IMR-90 (cell line): ENCODE results near the gene PRKCE. TPM values are rescaled to one million over a fixed set of nuclear protein-coding genes. Genes with fewer than 3 reads are reported as not detected.

ENCODE experiments used
- ATAC-seq: fragments of 200-7000 bp; cut with Tn5 transposase; 2 replicates; pipeline ENCODE4 v1.9.1; 2020; ENCODE audit warnings: low read depth, mild to moderate bottlenecking, moderate library complexity
- BruUV-seq: library from RNA; stranded (reverse); fragments of 400-500 nt; replicated peaks from 2 replicates; lab custom pipeline; 2021; lab: Mats Ljungman, UMichigan
- CTCF ChIA-PET: fragments of 300-600 bp; formaldehyde crosslinking; extraction: SDS; loops from one replicate; lab custom pipeline; 2021; ENCODE audit warnings: antibody characterized with exemption; lab: Yijun Ruan, JAX
- POLR2A ChIA-PET: fragments of 300-600 bp; sonication (Branson Sonifier 250); formaldehyde crosslinking; loops from one replicate; lab custom pipeline; 2022; ENCODE audit warnings: antibody characterized with exemption; ENCODE audit not compliant: unreplicated experiment; lab: Charles Lee
- DNase-seq: peaks from one replicate; pipeline ENCODE4 v3.0.0; 2013
- H2AFZ ChIP-seq: replicated peaks from 2 replicates; pipeline ENCODE3; 2013; ENCODE audit warnings: low read length, mild to moderate bottlenecking; ENCODE audit not compliant: poor library complexity
- H2AK5ac ChIP-seq: 2 replicates; pipeline ENCODE4 v1.6.1; 2013; ENCODE audit warnings: low read depth, low read length, inconsistent platforms
- H2AK9ac ChIP-seq: replicated peaks from 2 replicates; pipeline ENCODE3; 2013; ENCODE audit warnings: mild to moderate bottlenecking, low read depth, low read length, moderate library complexity; ENCODE audit not compliant: poor library complexity
- H2BK120ac ChIP-seq: 2 replicates; pipeline ENCODE4 v1.6.1; 2013; ENCODE audit warnings: low read depth, low read length, inconsistent platforms
- H2BK15ac ChIP-seq: 3 replicates; pipeline ENCODE4 v1.6.1; 2013; ENCODE audit warnings: low read depth, low read length, inconsistent platforms
- H2BK20ac ChIP-seq: 2 replicates; pipeline ENCODE4 v1.6.1; 2013; ENCODE audit warnings: low read depth, mild to moderate bottlenecking, inconsistent platforms, low read length, moderate library complexity
- H2BK5ac ChIP-seq: 2 replicates; pipeline ENCODE4 v1.6.1; 2013; ENCODE audit warnings: mild to moderate bottlenecking, low read depth, low read length, inconsistent platforms; ENCODE audit not compliant: poor library complexity, severe bottlenecking
- H3K14ac ChIP-seq: replicated peaks from 2 replicates; pipeline ENCODE4 v1.6.1; 2013; ENCODE audit warnings: low read depth, low read length, inconsistent platforms
- H3K18ac ChIP-seq: 2 replicates; pipeline ENCODE4 v1.6.1; 2013; ENCODE audit warnings: low read depth, low read length, control low read depth
- H3K23ac ChIP-seq: 2 replicates; pipeline ENCODE4 v1.6.1; 2013; ENCODE audit warnings: low read depth, low read length, inconsistent platforms
- H3K27ac ChIP-seq: 2 replicates; pipeline ENCODE4 v1.5.1; 2013; ENCODE audit warnings: mild to moderate bottlenecking, control low read depth, low read length; ENCODE audit not compliant: insufficient read depth
- H3K27me3 ChIP-seq: 2 replicates; pipeline ENCODE4 v1.6.1; 2013; ENCODE audit warnings: low read length; ENCODE audit not compliant: control insufficient read depth, insufficient read depth
- H3K36me3 ChIP-seq: 2 replicates; pipeline ENCODE4 v1.6.1; 2013; ENCODE audit warnings: low read length, mixed read lengths; ENCODE audit not compliant: control insufficient read depth, insufficient read depth
- H3K4ac ChIP-seq: 2 replicates; pipeline ENCODE4 v1.6.1; 2013; ENCODE audit warnings: low read depth, low read length, inconsistent platforms
- H3K4me1 ChIP-seq: 2 replicates; pipeline ENCODE4 v1.6.1; 2013; ENCODE audit warnings: low read length, mixed read lengths; ENCODE audit not compliant: control insufficient read depth, insufficient read depth
- H3K4me2 ChIP-seq: 2 replicates; pipeline ENCODE4 v1.6.1; 2013; ENCODE audit warnings: low read depth, mild to moderate bottlenecking, control low read depth, low read length, moderate library complexity
- H3K4me3 ChIP-seq: 2 replicates; pipeline ENCODE4 v1.5.1; 2013; ENCODE audit warnings: low read depth, mild to moderate bottlenecking, control low read depth, low read length, moderate library complexity; ENCODE audit not compliant: insufficient read depth
- H3K56ac ChIP-seq: 2 replicates; pipeline ENCODE4 v1.6.1; 2013; ENCODE audit warnings: low read length, inconsistent platforms; ENCODE audit not compliant: insufficient read depth; ENCODE audit errors: extremely low read depth
- H3K79me1 ChIP-seq, 2 experiments: 2 replicates each; pipeline ENCODE4 v1.6.1; 2013; ENCODE audit warnings: low read length in 2 of 2, inconsistent platforms in 1 of 2, low read depth in 1 of 2
- H3K9ac ChIP-seq: 2 replicates; pipeline ENCODE4 v1.6.1; 2013; ENCODE audit warnings: low read depth, low read length, control low read depth
- H3K9me1 ChIP-seq: 2 replicates; pipeline ENCODE4 v1.6.1; 2013; ENCODE audit warnings: low read length, inconsistent platforms; ENCODE audit not compliant: insufficient read depth
- H3K9me3 ChIP-seq: 2 replicates; pipeline ENCODE4 v1.6.1; 2013; ENCODE audit warnings: low read length; ENCODE audit not compliant: control insufficient read depth, insufficient read depth
- H4K20me1 ChIP-seq: 2 replicates; pipeline ENCODE4 v1.6.1; 2013; ENCODE audit warnings: low read length, inconsistent platforms; ENCODE audit not compliant: insufficient read depth
- H4K5ac ChIP-seq: 2 replicates; pipeline ENCODE4 v1.6.1; 2013; ENCODE audit warnings: mild to moderate bottlenecking, low read depth, low read length, control low read depth
- H4K8ac ChIP-seq, 2 experiments: 2 replicates each; pipeline ENCODE4 v1.6.1; 2013; ENCODE audit warnings: low read depth in 2 of 2, low read length in 2 of 2, control low read depth in 1 of 2, inconsistent platforms in 1 of 2
- H4K91ac ChIP-seq: 2 replicates; pipeline ENCODE4 v1.6.1; 2013; ENCODE audit warnings: low read depth, low read length, inconsistent platforms; ENCODE audit not compliant: insufficient read depth
- BHLHE40 ChIP-seq: fragments of 150-350 bp; IDR thresholded peaks from 2 replicates; pipeline ENCODE4 v1.6.1; 2016; ENCODE audit warnings: mild to moderate bottlenecking, low read depth, low read length
- CEBPB ChIP-seq: IDR thresholded peaks from 2 replicates; pipeline ENCODE4 v1.6.1; 2012; ENCODE audit warnings: low read depth, low read length, improper control_type of control experiment
- CHD1 ChIP-seq: IDR thresholded peaks from 2 replicates; pipeline ENCODE4 v1.6.1; 2012; ENCODE audit warnings: low read depth, low read length, improper control_type of control experiment
- CTCF ChIP-seq: conservative IDR thresholded peaks from 2 replicates; pipeline ENCODE4 v1.5.1; 2012; ENCODE audit warnings: mild to moderate bottlenecking, low read depth, low read length, improper control_type of control experiment
- FOS ChIP-seq: fragments of 150-350 bp; IDR thresholded peaks from 2 replicates; pipeline ENCODE4 v1.6.1; 2016; ENCODE audit warnings: low read depth, low read length
- MAFK ChIP-seq: IDR thresholded peaks from 2 replicates; pipeline ENCODE4 v1.6.1; 2012; ENCODE audit warnings: low read depth, low read length, improper control_type of control experiment
- MAZ ChIP-seq: IDR thresholded peaks from 2 replicates; pipeline ENCODE4 v1.6.1; 2012; ENCODE audit warnings: low read depth, mild to moderate bottlenecking, low read length, improper control_type of control experiment, moderate library complexity, borderline replicate concordance
- MXI1 ChIP-seq: IDR thresholded peaks from 2 replicates; pipeline ENCODE4 v1.6.1; 2012; ENCODE audit warnings: low read depth, mild to moderate bottlenecking, low read length, moderate library complexity, borderline replicate concordance
- NFE2L2 ChIP-seq: fragments of 150-350 bp; IDR thresholded peaks from 2 replicates; pipeline ENCODE4 v1.6.1; 2016; ENCODE audit warnings: low read depth, mild to moderate bottlenecking, low read length
- POLR2A ChIP-seq: IDR thresholded peaks from 2 replicates; pipeline ENCODE4 v1.6.1; 2012; ENCODE audit warnings: mild to moderate bottlenecking, low read depth, low read length
- RAD21 ChIP-seq: IDR thresholded peaks from 2 replicates; pipeline ENCODE4 v1.6.1; 2012; ENCODE audit warnings: low read length, improper control_type of control experiment
- RCOR1 ChIP-seq: IDR thresholded peaks from 2 replicates; pipeline ENCODE4 v1.6.1; 2012; ENCODE audit warnings: mild to moderate bottlenecking, low read length, improper control_type of control experiment; ENCODE audit not compliant: insufficient replicate concordance
- RFX5 ChIP-seq: IDR thresholded peaks from 2 replicates; pipeline ENCODE4 v1.8.0; 2012; ENCODE audit warnings: low read depth, mild to moderate bottlenecking, low read length, moderate library complexity
- SMC3 ChIP-seq: fragments of 150-350 bp; IDR thresholded peaks from 2 replicates; pipeline ENCODE4 v1.6.1; 2016; ENCODE audit warnings: low read depth, mild to moderate bottlenecking, antibody characterized with exemption, low read length, moderate library complexity
- USF2 ChIP-seq: fragments of 150-350 bp; IDR thresholded peaks from 2 replicates; pipeline ENCODE4 v1.6.1; 2017; ENCODE audit warnings: mild to moderate bottlenecking, antibody characterized with exemption, low read length, low read depth
- WGBS, 2 experiments: methylation state at CpG; one replicate each; pipeline versions ENCODE4 v1.1.5 to v1.1.7; 2013; ENCODE audit warnings: missing lambda C conversion rate in 2 of 2; ENCODE audit not compliant: insufficient read length in 1 of 2; ENCODE audit errors: extremely low coverage in 2 of 2; 5-methylcytosine and 5-hydroxymethylcytosine counted together
- dilution Hi-C: fragments of 300-500 bp; cut with HindIII; formaldehyde crosslinking; loops from one replicate; pipeline ENCODE4 v1.14.3; 2018; ENCODE audit warnings: low sequenced_read_pairs; ENCODE audit not compliant: unreplicated experiment
- in situ Hi-C: fragments of 300-500 bp; cut with MboI; formaldehyde crosslinking; loops from 3 replicates; pipeline ENCODE4 v1.14.3; 2019; ENCODE audit warnings: low sequenced_read_pairs, inconsistent platforms, mixed read lengths
- intact Hi-C: fragments of 100-400 bp; cut with micrococcal nuclease; formaldehyde crosslinking; loops from 2 replicates; pipeline ENCODE4 v1.10.0; 2022
- polyA plus RNA-seq, 3 experiments: library from polyadenylated mRNA; depleted of rRNA; stranded (reverse); fragments of >200 nt; gene quantifications; 2 replicates each; pipeline ENCODE4 v1.2.3, GENCODE V29; 2012; ENCODE audit warnings: low replicate concordance in 1 of 3
- total RNA-seq: library from RNA; depleted of rRNA; stranded (reverse); fragments of >200 nt; gene quantifications from 2 replicates; pipeline ENCODE4 v1.2.3, GENCODE V29; 2012
- TF ChIP-seq, protein P1 (sequence below): fragments of 150-350 bp; IDR thresholded peaks from 2 replicates; pipeline ENCODE4 v1.6.1; 2016; ENCODE audit warnings: low read depth, mild to moderate bottlenecking, low read length, moderate library complexity, borderline replicate concordance

The PRKCE gene
- total and polyA plus RNA-seq, 2 of the 4 experiments (the other 2 are of a cell fraction): 8.1 to 32.4 TPM

DNA sequence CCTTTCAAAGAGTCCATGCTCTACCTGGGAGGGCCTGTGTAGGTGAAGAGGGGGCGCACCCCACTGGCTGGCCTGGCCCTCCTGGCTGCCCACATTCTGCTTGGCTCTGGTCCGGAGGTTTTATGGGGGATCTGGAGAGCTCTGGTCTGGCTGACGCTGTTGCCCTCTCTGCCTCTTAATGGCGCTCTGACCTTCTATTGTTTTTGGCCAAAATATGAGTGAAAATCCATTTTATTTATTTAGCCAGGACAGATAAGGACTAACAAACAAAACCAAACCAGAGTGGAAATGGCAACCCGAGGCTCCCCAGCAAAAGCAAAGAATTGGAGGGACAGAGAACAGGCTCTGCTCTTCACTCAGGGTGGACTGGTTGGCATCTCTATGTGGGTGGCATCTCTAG lies 45.7 kb downstream of the PRKCE start:
- peaks cover 6% of the 10 kb centered on the region for H3K4me1 ChIP-seq
- intact Hi-C loops (no loop called here), dilution Hi-C loops (no loop called here), in situ Hi-C loops (no loop called here)
- peaks cover 9% of the 10 kb centered on the region; the same call in 1 of the 2 replicates for H3K9me1 ChIP-seq
- H3K4me3 ChIP-seq: no peak overlapping the region
- H2BK120ac ChIP-seq: no peak overlapping the region
- H3K27me3 ChIP-seq: no peaks in the 10 kb centered on the region
- H3K9me3 ChIP-seq: no peaks in the 10 kb centered on the region
- no peak overlapping the region for H3K4ac ChIP-seq
- H2BK20ac ChIP-seq: no peak overlapping the region
- H4K8ac ChIP-seq: no peak overlapping the region
- peaks cover 12% of the 10 kb centered on the region for H4K20me1 ChIP-seq
- no peak for DNase-seq
- H2AK9ac ChIP-seq: no peak overlapping the region
- H3K79me1 ChIP-seq: peaks cover 16 to 43% of the 10 kb centered on the region in 2 experiments; a peak in 3 of 4 replicates
- H3K36me3 ChIP-seq: no peaks in the 10 kb centered on the region
- H4K5ac ChIP-seq: no peak overlapping the region
- H4K91ac ChIP-seq: no peak overlapping the region
- no peak overlapping the region for H3K4me2 ChIP-seq
- ChIA-PET CTCF (interaction anchor here (0.6 kb wide), 1 partner anchor 137 kb away, joined by 5 read pairs; no protein-coding TSS in a partner anchor), POLR2A (no interaction called here)
- no TSS peak for BruUV-seq
- no peak overlapping the region for H2BK5ac ChIP-seq
- no peak overlapping the region for H2BK15ac ChIP-seq
- H3K56ac ChIP-seq: no peak overlapping the region
- no peak for TF ChIP-seq CTCF
- no peak for TF ChIP-seq BHLHE40
- TF ChIP-seq RAD21: no peak
- no peak for TF ChIP-seq RFX5
- TF ChIP-seq MAFK: no peak
- TF ChIP-seq FOS: no peak
- TF ChIP-seq, protein P1, sequence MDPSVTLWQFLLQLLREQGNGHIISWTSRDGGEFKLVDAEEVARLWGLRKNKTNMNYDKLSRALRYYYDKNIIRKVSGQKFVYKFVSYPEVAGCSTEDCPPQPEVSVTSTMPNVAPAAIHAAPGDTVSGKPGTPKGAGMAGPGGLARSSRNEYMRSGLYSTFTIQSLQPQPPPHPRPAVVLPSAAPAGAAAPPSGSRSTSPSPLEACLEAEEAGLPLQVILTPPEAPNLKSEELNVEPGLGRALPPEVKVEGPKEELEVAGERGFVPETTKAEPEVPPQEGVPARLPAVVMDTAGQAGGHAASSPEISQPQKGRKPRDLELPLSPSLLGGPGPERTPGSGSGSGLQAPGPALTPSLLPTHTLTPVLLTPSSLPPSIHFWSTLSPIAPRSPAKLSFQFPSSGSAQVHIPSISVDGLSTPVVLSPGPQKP: no peak
- no peak for TF ChIP-seq CHD1
- TF ChIP-seq USF2: no peak
- no peak for TF ChIP-seq POLR2A
- TF ChIP-seq MAZ: no peak
- TF ChIP-seq CEBPB: no peak
- TF ChIP-seq NFE2L2: no peak
- TF ChIP-seq SMC3: no peak
- no peak for TF ChIP-seq RCOR1
- no peak for TF ChIP-seq MXI1
- ATAC-seq: no peak
- H3K9ac ChIP-seq: no peak overlapping the region
- H2AK5ac ChIP-seq: no peak overlapping the region; the same call in 1 of the 2 replicates
- WGBS, 2 experiments: no CpG with 5 or more reads among the region's 5 CpGs
- no peak overlapping the region for H2AFZ ChIP-seq
- H3K14ac ChIP-seq: no peak overlapping the region
- no peak overlapping the region for H3K27ac ChIP-seq
- no peak overlapping the region for H3K18ac ChIP-seq
- H3K23ac ChIP-seq: no peak overlapping the region
